Neutrophil (primary cell): ENCODE results near the gene SUSD4.

ENCODE experiments used
- H3K27ac ChIP-seq: fragments of 200-600 bp; sonication (generic); 2 replicates; pipeline ENCODE4 v1.5.1; 2016; ENCODE audit warnings: mild to moderate bottlenecking, moderate library complexity
- H3K27me3 ChIP-seq: fragments of 200-600 bp; sonication (generic); 2 replicates; pipeline ENCODE4 v1.6.0; 2016; ENCODE audit warnings: mild to moderate bottlenecking
- H3K36me3 ChIP-seq: fragments of 200-600 bp; sonication (generic); 2 replicates; pipeline ENCODE4 v1.5.1; 2017
- H3K4me1 ChIP-seq, 2 experiments: fragments of 200-600 bp in 1 of 2; sonication (generic) in 1 of 2; 1 replicate in 1 of 2; 2 replicates in 1 of 2; pipeline versions ENCODE4 v1.5.1 to v1.6.1; 2013 to 2016; ENCODE audit warnings: low read depth in 1 of 2, low read length in 1 of 2, mild to moderate bottlenecking in 1 of 2, moderate library complexity in 1 of 2; ENCODE audit not compliant: control insufficient read depth in 1 of 2, insufficient read depth in 1 of 2
- H3K4me3 ChIP-seq, 2 experiments: fragments of 200-600 bp in 1 of 2; sonication (generic) in 1 of 2; 1 replicate in 1 of 2; 2 replicates in 1 of 2; pipeline ENCODE4 v1.5.1; 2013 to 2016; ENCODE audit warnings: low read depth in 1 of 2, low read length in 1 of 2, mild to moderate bottlenecking in 1 of 2, moderate library complexity in 1 of 2
- H3K9me3 ChIP-seq: fragments of 200-600 bp; sonication (generic); 2 replicates; pipeline ENCODE4 v1.5.1; 2016
- CTCF ChIP-seq: fragments of 200-600 bp; sonication (generic); IDR thresholded peaks from 2 replicates; pipeline ENCODE4 v1.5.1; 2016; ENCODE audit warnings: antibody characterized with exemption

Gene SUSD4

GRCh38 chr1:223225481-223225880 is 138.5 kb downstream of the SUSD4 start:
- H3K36me3 ChIP-seq = no peaks in the 10 kb centered on the region
- TF ChIP-seq CTCF = no peak
- no peaks in the 10 kb centered on the region for H3K9me3 ChIP-seq
- H3K4me3 ChIP-seq = no peak overlapping the region
- no peak overlapping the region for H3K27ac ChIP-seq
- no peaks in the 10 kb centered on the region for H3K27me3 ChIP-seq
- H3K4me1 ChIP-seq = no peaks in the 10 kb centered on the region

GRCh38 chr1:223225061-223225460 is 138.9 kb downstream of the SUSD4 start:
- no peak for TF ChIP-seq CTCF
- Histone ChIP-seq H3K9me3 (no peaks in the 10 kb centered on the region), H3K4me1 (no peaks in the 10 kb centered on the region), H3K36me3 (no peaks in the 10 kb centered on the region), H3K27ac (no peak overlapping the region), H3K27me3 (no peaks in the 10 kb centered on the region), H3K4me3 (no peak overlapping the region)

GRCh38 chr1:223224465-223224864 is 139.5 kb downstream of the SUSD4 start:
- no peaks in the 10 kb centered on the region for H3K9me3 ChIP-seq
- no peaks in the 10 kb centered on the region for H3K4me1 ChIP-seq
- no peaks in the 10 kb centered on the region for H3K27me3 ChIP-seq
- H3K27ac ChIP-seq = no peak overlapping the region
- TF ChIP-seq CTCF = no peak
- no peaks in the 10 kb centered on the region for H3K36me3 ChIP-seq
- H3K4me3 ChIP-seq = no peak overlapping the region

GRCh38 chr1:223223091-223223995 is 140.6 kb downstream of the SUSD4 start:
- Histone ChIP-seq H3K4me3 (no peak overlapping the region), H3K36me3 (no peaks in the 10 kb centered on the region), H3K9me3 (no peaks in the 10 kb centered on the region), H3K27ac (no peak overlapping the region), H3K4me1 (no peaks in the 10 kb centered on the region), H3K27me3 (no peaks in the 10 kb centered on the region)
- no peak for TF ChIP-seq CTCF

- no peak for TF ChIP-seq CTCF
- H3K9me3 ChIP-seq = no peaks in the 10 kb centered on the region
- H3K4me3 ChIP-seq = no peak overlapping the region
- H3K36me3 ChIP-seq = no peaks in the 10 kb centered on the region
- H3K27ac ChIP-seq = no peak overlapping the region
- H3K4me1 ChIP-seq = no peaks in the 10 kb centered on the region
- no peaks in the 10 kb centered on the region for H3K27me3 ChIP-seq
These were observed 141.6 kb downstream of the SUSD4 start for GRCh38 chr1:223222377-223222776.
